HEK293T (cell line): Measurements from ENCODE around the gene ACSL3.

Experiments
- CTCF ChIA-PET: fragments of 350-600 bp; formaldehyde crosslinking; extraction: SDS; loops from one replicate; lab custom pipeline; 2021; ENCODE audit warnings: antibody characterized with exemption, inconsistent platforms; lab: Yijun Ruan, JAX
- POLR2A ChIA-PET: fragments of 350-600 bp; formaldehyde crosslinking; extraction: SDS; loops from one replicate; lab custom pipeline; 2020; ENCODE audit warnings: antibody characterized with exemption, inconsistent platforms; lab: Yijun Ruan, JAX
- DNase-seq: peaks from one replicate; pipeline ENCODE4 v3.0.0; 2012; ENCODE audit warnings: mixed read lengths; ENCODE audit errors: extremely low spot score
- ARNT ChIP-seq: fragments of 450-650 bp; IDR thresholded peaks from 2 replicates; pipeline ENCODE4 v1.6.1; 2017; ENCODE audit warnings: mild to moderate bottlenecking
- BHLHE40 ChIP-seq: fragments of 450-650 bp; IDR thresholded peaks from 2 replicates; pipeline ENCODE4 v1.6.1; 2016; ENCODE audit warnings: mild to moderate bottlenecking, moderate library complexity, borderline replicate concordance
- CTBP1 ChIP-seq: fragments of 450-650 bp; IDR thresholded peaks from 2 replicates; pipeline ENCODE4 v1.6.1; 2016; ENCODE audit warnings: borderline replicate concordance
- ELF4 ChIP-seq: fragments of 450-650 bp; IDR thresholded peaks from 2 replicates; pipeline ENCODE4 v1.6.1; 2017; ENCODE audit warnings: antibody characterized with exemption
- FOXA1 ChIP-seq: fragments of 450-650 bp; IDR thresholded peaks from 2 replicates; pipeline ENCODE4 v1.6.1; 2016; ENCODE audit warnings: mild to moderate bottlenecking
- FOXK2 ChIP-seq: fragments of 450-650 bp; IDR thresholded peaks from 2 replicates; pipeline ENCODE4 v1.6.1; 2016; ENCODE audit warnings: mild to moderate bottlenecking
- FOXM1 ChIP-seq: fragments of 450-650 bp; IDR thresholded peaks from 2 replicates; pipeline ENCODE4 v1.6.1; 2017; ENCODE audit warnings: mild to moderate bottlenecking, borderline replicate concordance
- HDGF ChIP-seq: fragments of 450-650 bp; IDR thresholded peaks from 2 replicates; pipeline ENCODE4 v1.6.1; 2017; ENCODE audit warnings: antibody characterized with exemption, borderline replicate concordance
- L3MBTL2 ChIP-seq: fragments of 450-650 bp; conservative IDR thresholded peaks from 2 replicates; pipeline ENCODE4 v1.6.1; 2016; ENCODE audit warnings: mild to moderate bottlenecking
- LEF1 ChIP-seq: fragments of 450-650 bp; IDR thresholded peaks from 2 replicates; pipeline ENCODE4 v1.6.1; 2017; ENCODE audit warnings: mild to moderate bottlenecking, borderline replicate concordance
- NFRKB ChIP-seq: fragments of 450-650 bp; IDR thresholded peaks from 2 replicates; pipeline ENCODE4 v1.6.1; 2016; ENCODE audit warnings: mild to moderate bottlenecking, moderate library complexity
- PKNOX1 ChIP-seq: fragments of 450-650 bp; IDR thresholded peaks from 2 replicates; pipeline ENCODE4 v1.6.1; 2016
- SP1 ChIP-seq: fragments of 450-650 bp; IDR thresholded peaks from 2 replicates; pipeline ENCODE4 v1.6.1; 2017
- SUZ12 ChIP-seq: fragments of 450-650 bp; IDR thresholded peaks from 2 replicates; pipeline ENCODE4 v1.6.1; 2016; ENCODE audit warnings: mild to moderate bottlenecking
- TARDBP ChIP-seq: fragments of 450-650 bp; IDR thresholded peaks from 2 replicates; pipeline ENCODE4 v1.6.1; 2016
- ZNF384 ChIP-seq: fragments of 450-650 bp; IDR thresholded peaks from 2 replicates; pipeline ENCODE4 v1.6.1; 2016

The ACSL3 gene

DNA sequence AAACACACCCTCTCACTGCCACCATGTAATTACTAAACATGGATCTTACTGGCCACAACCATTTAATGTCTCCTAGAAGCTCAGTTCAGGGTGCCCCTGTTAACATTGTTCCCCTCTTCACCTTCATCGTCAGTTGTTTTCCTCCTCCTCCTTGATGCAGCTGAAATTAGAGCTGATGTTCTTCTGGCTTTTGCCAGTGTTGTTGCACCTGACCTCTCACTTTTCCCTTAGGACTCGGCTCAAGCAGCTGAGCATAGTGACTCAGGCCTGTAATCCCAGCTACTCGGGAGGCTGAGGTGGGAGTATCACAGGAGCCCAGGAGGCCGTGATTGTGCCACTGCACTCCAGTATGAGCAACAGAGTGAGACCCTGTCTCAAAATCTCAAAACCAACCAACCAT, 70.8 kb downstream of the ACSL3 start:
- CTCF ChIA-PET, result interaction anchor here (1.2 to 1.6 kb wide), 2 partner anchors 8 to 224 kb away, joined by 3 to 4 read pairs; no protein-coding TSS in a partner anchor
- TF ChIP-seq HDGF (no peak), FOXM1 (no peak), ELF4 (no peak), LEF1 (no peak), FOXK2 (no peak), BHLHE40 (no peak), NFRKB (no peak), CTBP1 (no peak)
- DNase-seq, result no peak
- POLR2A ChIA-PET, result no interaction called here

- DNase-seq, result no peak
- CTCF ChIA-PET, result interaction anchor here (0.8 kb wide), 1 partner anchor 216 kb away, joined by 3 read pairs; no protein-coding TSS in a partner anchor
- POLR2A ChIA-PET, result no interaction called here
- no peak for TF ChIP-seq SUZ12
- TF ChIP-seq NFRKB, result no peak
- TF ChIP-seq TARDBP, result no peak
- TF ChIP-seq ZNF384, result no peak
- no peak for TF ChIP-seq PKNOX1
- no peak for TF ChIP-seq FOXA1
- TF ChIP-seq CTBP1, result no peak
- TF ChIP-seq ELF4, result no peak
- no peak for TF ChIP-seq HDGF
- no peak for TF ChIP-seq BHLHE40
- TF ChIP-seq LEF1, result no peak
- no peak for TF ChIP-seq FOXM1
Observed at GRCh38 chr2:222933458-222933857, 72.6 kb downstream of the ACSL3 start.

DNA sequence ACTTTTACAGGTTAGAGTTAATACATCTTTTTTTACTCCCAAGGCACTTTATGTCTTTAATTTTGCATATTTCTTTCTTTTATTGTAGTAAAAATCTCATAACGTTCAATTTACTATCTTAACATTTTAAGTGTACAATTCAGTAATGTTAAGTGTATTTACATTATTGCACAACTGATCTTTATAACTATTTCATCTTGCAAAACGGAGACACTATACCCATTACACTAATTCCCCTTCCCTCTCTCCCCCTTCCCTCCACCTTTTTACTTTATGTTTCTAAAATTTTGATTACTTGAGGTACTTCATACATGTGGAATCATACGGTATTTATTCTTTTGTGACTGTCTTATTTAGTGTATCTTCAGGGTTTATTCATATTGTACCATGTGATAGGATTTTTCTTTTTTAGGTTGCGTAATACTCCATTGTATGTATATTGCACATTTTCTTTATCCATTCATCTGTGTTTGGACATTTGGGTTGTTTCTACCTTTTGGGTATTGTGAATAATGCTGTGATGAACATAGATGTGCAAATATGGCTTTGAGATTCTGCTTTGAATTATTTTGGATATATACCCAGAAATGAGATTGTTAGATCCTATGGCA, 75.0 kb downstream of the ACSL3 start:
- TF ChIP-seq HDGF, result no peak
- ChIA-PET POLR2A (no interaction called here), CTCF (no interaction called here)
- DNase-seq, result no peak

GRCh38 chr2:222936705-222937104, 75.9 kb downstream of the ACSL3 start:
- CTCF ChIA-PET, result no interaction called here
- TF ChIP-seq NFRKB, result no peak
- no peak for TF ChIP-seq TARDBP
- TF ChIP-seq ZNF384, result no peak
- no peak for TF ChIP-seq ELF4
- no peak for TF ChIP-seq CTBP1
- no peak for TF ChIP-seq HDGF
- TF ChIP-seq ARNT, result no peak
- POLR2A ChIA-PET, result no interaction called here
- DNase-seq, result no peak

DNA sequence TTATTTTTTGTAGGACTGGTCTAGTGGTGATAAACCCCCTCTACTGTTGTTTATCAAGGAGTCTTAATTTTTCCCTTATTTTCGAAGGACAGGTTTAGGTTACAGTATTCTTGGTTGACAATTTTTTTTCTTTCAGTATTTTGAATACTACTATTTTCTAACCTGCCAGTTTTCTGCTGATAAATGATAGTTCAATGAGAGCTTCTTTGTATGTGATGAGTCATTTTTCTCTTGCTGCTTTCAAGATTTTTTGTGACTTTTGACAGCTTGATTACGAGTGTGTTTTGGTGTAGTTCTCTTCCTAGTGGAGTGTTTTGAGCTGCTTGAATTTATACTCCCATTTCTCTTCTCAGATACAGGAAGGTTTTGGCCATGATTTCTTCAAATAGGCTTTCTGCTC, 77.5 kb downstream of the ACSL3 start:
- DNase-seq, result no peak
- CTCF ChIA-PET, result interaction anchor here (0.6 to 1.6 kb wide), 5 partner anchors 16 to 248 kb away, joined by 3 to 13 read pairs (median 4); no protein-coding TSS in a partner anchor
- POLR2A ChIA-PET, result no interaction called here
- TF ChIP-seq TARDBP (no peak), FOXK2 (no peak), NFRKB (no peak), PKNOX1 (no peak), LEF1 (no peak), BHLHE40 (no peak), FOXM1 (no peak), ZNF384 (no peak), SP1 (no peak)

GRCh38 chr2:222939208-222939856, 78.5 kb downstream of the ACSL3 start:
- CTCF ChIA-PET, result interaction anchor here (0.6 to 1.6 kb wide), 10 partner anchors 9 to 929 kb away, joined by 3 to 13 read pairs (median 4); no protein-coding TSS in a partner anchor
- POLR2A ChIA-PET, result no interaction called here
- DNase-seq, result peak; percentile 58
- TF ChIP-seq SUZ12, result no peak
- no peak for TF ChIP-seq ARNT

DNA sequence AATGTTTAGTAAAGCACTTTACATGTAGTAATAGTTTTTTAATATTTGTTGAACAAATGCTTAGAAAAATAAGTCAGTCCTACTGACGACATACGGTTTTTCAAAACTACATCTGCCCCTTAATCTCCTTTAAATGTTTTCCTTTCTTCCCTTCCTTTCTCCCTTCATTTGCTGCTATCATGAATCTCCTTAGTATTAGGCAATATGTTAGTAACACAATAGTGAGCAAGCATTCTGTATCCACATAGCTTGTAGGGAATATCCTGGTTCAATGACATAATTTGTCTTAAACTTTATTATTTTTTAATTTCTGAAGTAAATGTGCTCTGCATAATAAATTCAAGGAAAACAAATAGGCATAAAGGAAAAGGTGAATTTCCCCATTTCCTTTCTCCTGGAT, 79.1 kb downstream of the ACSL3 start:
- TF ChIP-seq SP1, result no peak
- TF ChIP-seq PKNOX1, result no peak
- no peak for TF ChIP-seq NFRKB
- no peak for TF ChIP-seq L3MBTL2
- TF ChIP-seq ARNT, result no peak
- TF ChIP-seq HDGF, result no peak
- TF ChIP-seq LEF1, result no peak
- no peak for TF ChIP-seq ZNF384
- no peak for TF ChIP-seq SUZ12
- no peak for TF ChIP-seq FOXM1
- CTCF ChIA-PET, result interaction anchor here (1.5 kb wide), 2 partner anchors 9 to 231 kb away, joined by 4 to 10 read pairs; no protein-coding TSS in a partner anchor
- no peak for DNase-seq
- POLR2A ChIA-PET, result no interaction called here
